ENCODE data around the gene NHP2.

The NHP2 gene

DNA sequence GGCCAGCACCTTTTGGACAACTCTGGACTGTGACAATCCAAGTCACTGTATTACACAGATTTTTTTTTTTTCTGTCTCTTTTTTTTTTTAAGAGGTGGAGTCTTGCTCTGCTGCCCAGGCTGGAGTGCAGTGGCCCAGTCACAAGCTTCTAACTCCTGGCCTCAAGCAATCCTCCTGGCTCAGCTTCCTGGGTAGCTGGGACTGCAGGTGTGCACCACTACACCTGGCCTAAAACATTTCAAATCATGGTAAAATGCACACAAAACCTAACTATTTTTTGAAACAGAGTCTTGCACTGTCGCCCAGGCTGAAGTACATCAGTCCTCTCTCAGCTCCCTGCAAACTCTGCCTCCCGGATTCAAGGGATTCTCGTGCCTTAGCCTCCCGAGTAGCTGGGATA lies 47.6 kb downstream of the NHP2 start:
- no peak for TF ChIP-seq CTCF (IDR thresholded peaks at IDR 0.05; ENCODE audit: borderline replicate concordance, insufficient read depth, low read depth, low read length)

DNA sequence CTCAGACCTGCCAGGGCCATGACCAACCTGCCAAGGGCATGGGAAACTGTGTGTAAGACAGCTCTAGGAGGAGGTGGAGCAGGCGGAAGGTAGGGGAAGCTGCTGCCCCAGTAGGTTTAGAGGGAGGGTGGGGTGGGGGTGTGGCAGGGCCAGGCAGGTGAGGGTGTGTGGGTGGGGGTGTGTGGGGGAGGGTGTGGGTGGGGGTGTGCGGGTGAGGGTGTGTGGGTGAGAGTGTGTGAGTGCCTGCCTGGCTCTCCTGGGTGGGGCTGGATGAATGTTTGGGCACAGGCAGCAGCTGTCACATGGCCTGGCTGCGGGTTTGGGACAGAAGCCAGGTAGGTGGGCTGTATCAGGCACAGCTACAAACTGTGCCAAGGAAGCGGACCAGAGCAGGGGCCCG lies 49.2 kb downstream of the NHP2 start:
- H3K4me3 ChIP-seq (ENCODE audit: low read depth, low read length), result no peak overlapping the region
- no peak for TF ChIP-seq CTCF (IDR thresholded peaks at IDR 0.05; ENCODE audit: borderline replicate concordance, insufficient read depth, low read depth, low read length)

More for the DNA sequence above, 47.6 kb downstream of the NHP2 start:
- H3K4me3 ChIP-seq (ENCODE audit: low read depth, low read length), result no peak overlapping the region

DNA sequence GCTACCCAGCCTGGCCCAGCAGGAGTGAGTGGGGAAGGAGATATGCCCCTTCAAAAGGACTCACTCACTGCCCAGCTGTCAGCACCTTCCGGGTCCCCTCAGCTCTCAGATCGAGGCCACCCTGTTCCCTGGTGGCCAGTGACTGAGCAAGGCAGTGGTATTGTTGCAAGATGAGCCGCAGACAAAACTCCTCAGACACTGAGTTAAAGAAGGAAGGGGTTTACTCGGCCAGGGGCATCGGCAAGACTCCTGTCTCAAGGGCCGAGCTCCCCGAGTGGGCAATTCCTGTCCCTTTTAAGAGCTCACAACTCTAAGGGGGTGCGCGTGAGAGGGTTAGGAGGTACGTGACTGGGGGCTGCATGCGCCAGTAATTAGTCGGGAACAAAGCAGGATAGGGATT lies 50.1 kb downstream of the NHP2 start:
- H3K4me3 ChIP-seq (ENCODE audit: low read depth, low read length), result no peak overlapping the region
- TF ChIP-seq CTCF (IDR thresholded peaks at IDR 0.05; ENCODE audit: borderline replicate concordance, insufficient read depth, low read depth, low read length), result no peak

Data from GM12875 (cell line).